HepG2 (cell line): Measurements from ENCODE around the gene DDX24. TPM values are rescaled to one million over a fixed set of nuclear protein-coding genes. Genes with fewer than 3 reads are reported as not detected.

Experiments
- ATAC-seq: fragments of 200-7000 bp; cut with Tn5 transposase; 3 replicates; pipeline ENCODE4 v1.9.1; 2020; ENCODE audit warnings: mild to moderate bottlenecking, moderate library complexity
- BruUV-seq: library from RNA; stranded (reverse); fragments of 400-500 nt; replicated peaks from 2 replicates; lab custom pipeline; 2021; lab: Mats Ljungman, UMichigan
- CTCF ChIA-PET: fragments of 300-600 bp; formaldehyde crosslinking; extraction: SDS; loops from one replicate; lab custom pipeline; 2021; ENCODE audit warnings: low total read pairs, inconsistent platforms, low intra/inter-chr PET ratio; lab: Yijun Ruan, JAX
- POLR2A ChIA-PET: fragments of 350-600 bp; sonication (Branson Sonifier 250); formaldehyde crosslinking; loops from one replicate; lab custom pipeline; 2020; ENCODE audit warnings: antibody characterized with exemption, inconsistent platforms; lab: Yijun Ruan, JAX
- DNase-seq: peaks from one replicate; pipeline ENCODE4 v3.0.0-alpha.2; 2015; ENCODE audit warnings: low spot score
- FAIRE-seq: peaks from 3 replicates; lab custom pipeline; 2011; peaks lifted over from hg19 to GRCh38; lab: Jason Lieb, UNC
- H2AFZ ChIP-seq: one replicate; pipeline ENCODE4 v1.6.1; 2011; ENCODE audit warnings: low read length, inconsistent platforms
- H3K27ac ChIP-seq: fragments of 300-600 bp; 3 replicates; pipeline ENCODE4 v1.8.0; 2011; ENCODE audit warnings: mixed run types, mild to moderate bottlenecking, mixed read lengths, low read length, inconsistent platforms; ENCODE audit not compliant: insufficient read depth; ENCODE audit errors: extremely low read length
- H3K27me3 ChIP-seq, 2 experiments: fragments of 200-600 bp in 1 of 2; 2 replicates in 1 of 2; 3 replicates in 1 of 2; pipeline versions ENCODE4 v1.6.0 to v1.8.0; 2011; ENCODE audit warnings: low read length in 2 of 2, mild to moderate bottlenecking in 2 of 2, moderate library complexity in 2 of 2, inconsistent platforms in 1 of 2; ENCODE audit not compliant: insufficient read depth in 2 of 2, control insufficient read depth in 1 of 2
- H3K36me3 ChIP-seq, 2 experiments: fragments of 200-600 bp in 1 of 2; replicated peaks in 1 of 2; 2 replicates in 1 of 2; 3 replicates in 1 of 2; pipeline versions ENCODE4 v1.5.1 to v1.8.0; 2011; ENCODE audit warnings: low read length in 2 of 2, inconsistent platforms in 1 of 2; ENCODE audit not compliant: insufficient read depth in 2 of 2, control insufficient read depth in 1 of 2
- H3K4me1 ChIP-seq: 2 replicates; pipeline ENCODE4 v1.5.1; 2012; ENCODE audit warnings: low read length, inconsistent platforms; ENCODE audit not compliant: insufficient read depth
- H3K4me2 ChIP-seq: 2 replicates; pipeline ENCODE4 v1.6.0; 2011; ENCODE audit warnings: low read depth, low read length, inconsistent platforms
- H3K4me3 ChIP-seq, 3 experiments: fragments of 200-600 bp in 1 of 3; sonication (generic), shearing (Covaris generic) in 1 of 3; replicated peaks in 1 of 3; 2 replicates each; pipeline ENCODE4 v1.5.1; 2011 to 2016; ENCODE audit warnings: low read length in 3 of 3, inconsistent platforms in 2 of 3, low read depth in 2 of 3, mild to moderate bottlenecking in 2 of 3, control low read depth in 1 of 3, mixed read lengths in 1 of 3; ENCODE audit not compliant: insufficient read depth in 1 of 3
- H3K79me2 ChIP-seq: one replicate; pipeline ENCODE4 v1.6.1; 2011; ENCODE audit warnings: low read length, inconsistent platforms; ENCODE audit not compliant: insufficient read depth
- H3K9ac ChIP-seq: 2 replicates; pipeline ENCODE4 v1.6.0; 2011; ENCODE audit warnings: mild to moderate bottlenecking, low read depth, low read length, inconsistent platforms; ENCODE audit not compliant: insufficient read depth
- H3K9me3 ChIP-seq: 2 replicates; pipeline ENCODE4 v1.5.1; 2012; ENCODE audit warnings: mild to moderate bottlenecking, low read length
- H4K20me1 ChIP-seq: 2 replicates; pipeline ENCODE4 v1.6.0; 2011; ENCODE audit warnings: inconsistent platforms, mild to moderate bottlenecking, low read length, moderate library complexity; ENCODE audit not compliant: insufficient read depth
- ERF ChIP-seq: IDR thresholded peaks from 2 replicates; pipeline ENCODE4 v1.6.1; 2018; ENCODE audit warnings: missing biosample characterization, missing genetic modification reagents
- FOXK2 ChIP-seq: fragments of 450-650 bp; IDR thresholded peaks from 2 replicates; pipeline ENCODE4 v1.6.1; 2016
- GLI4 ChIP-seq: sonication (generic); formaldehyde crosslinking; IDR thresholded peaks from 2 replicates; pipeline ENCODE4 v1.5.1; 2020; ENCODE audit warnings: missing genetic modification reagents, mild to moderate bottlenecking, moderate library complexity, borderline replicate concordance
- HNF4G ChIP-seq, 2 experiments: sonication (generic) in 1 of 2; formaldehyde crosslinking in 1 of 2; IDR thresholded peaks; 2 replicates each; pipeline versions ENCODE4 v1.4.0 to v1.6.1; 2011 to 2020; ENCODE audit warnings: borderline replicate concordance in 2 of 2, low read depth in 2 of 2, mild to moderate bottlenecking in 2 of 2, low read length in 1 of 2, missing genetic modification reagents in 1 of 2, moderate library complexity in 1 of 2
- MBNL3 ChIP-seq: fragments of 250-450 bp; sonication (Bioruptor Pico); conservative IDR thresholded peaks from 2 replicates; pipeline ENCODE4 v1.8.0; 2022; ENCODE audit warnings: mild to moderate bottlenecking, inconsistent platforms
- NCOR1 ChIP-seq: fragments of 200-600 bp; sonication (generic); IDR thresholded peaks from 2 replicates; pipeline ENCODE4 v1.7.0; 2017; ENCODE audit warnings: antibody characterized with exemption, low read length, borderline replicate concordance
- PRPF4 ChIP-seq: fragments of 200-400 bp; formaldehyde crosslinking; IDR thresholded peaks from 2 replicates; pipeline ENCODE4 v1.6.1; 2016; ENCODE audit warnings: low read length, low read depth; ENCODE audit not compliant: poor library complexity, severe bottlenecking
- RXRB ChIP-seq: IDR thresholded peaks from 2 replicates; pipeline ENCODE4 v1.6.1; 2016; ENCODE audit warnings: borderline replicate concordance, missing genetic modification reagents, missing compliant biosample characterization
- SOX5 ChIP-seq: IDR thresholded peaks from 2 replicates; pipeline ENCODE4 v1.6.1; 2016; ENCODE audit warnings: borderline replicate concordance
- SOX6 ChIP-seq, 2 experiments: fragments of 450-650 bp in 1 of 2; sonication (generic) in 1 of 2; formaldehyde crosslinking in 1 of 2; IDR thresholded peaks; 2 replicates each; pipeline versions ENCODE4 v1.4.0 to v1.6.1; 2017 to 2020; ENCODE audit warnings: antibody characterized with exemption in 1 of 2, mild to moderate bottlenecking in 1 of 2, missing genetic modification reagents in 1 of 2
- ZMYM3 ChIP-seq: sonication (generic); formaldehyde crosslinking; IDR thresholded peaks from 2 replicates; pipeline ENCODE4 v1.5.1; 2020; ENCODE audit warnings: mild to moderate bottlenecking, missing genetic modification reagents
- ZNF644 ChIP-seq: IDR thresholded peaks from 2 replicates; pipeline ENCODE4 v1.6.1; 2016; ENCODE audit warnings: low read depth
- WGBS: methylation state at CpG from one replicate; pipeline ENCODE4 v1.1.6; 2017; ENCODE audit warnings: low lambda C conversion rate; 5-methylcytosine and 5-hydroxymethylcytosine counted together
- in situ Hi-C: cut with HindIII; loops from 2 replicates; pipeline ENCODE4 v1.10.0; 2017; ENCODE audit warnings: low pct_unique_long_range_greater_than_20kb; ENCODE audit not compliant: extremely low pct_ligation_motif_present
- intact Hi-C: fragments of 100-400 bp; cut with micrococcal nuclease; formaldehyde crosslinking; loops from one replicate; pipeline ENCODE4 v1.10.0; 2022; ENCODE audit not compliant: unreplicated experiment
- polyA plus RNA-seq, 8 experiments: library from polyadenylated mRNA; depleted of rRNA in 3 of 8; stranded (reverse) in 7 of 8; unstranded in 1 of 8; fragments of >200 nt; fragmentation: Illumina TruSeq in 4 of 8; extraction: Trizol in 4 of 8; gene quantifications; 2 replicates each; pipeline versions ENCODE4 v1.2.1 to v1.2.3, GENCODE V29; 2011 to 2016; ENCODE audit warnings: low read depth in 4 of 8, missing spikeins in 1 of 8, mixed read lengths in 1 of 8; ENCODE audit not compliant: insufficient read depth in 1 of 8
- total RNA-seq, 5 experiments: library from RNA; depleted of rRNA; stranded (reverse); fragments of >200 nt; fragmentation: Illumina TruSeq; extraction: Trizol; gene quantifications; 2 replicates each; pipeline ENCODE4 v1.2.3, GENCODE V29; 2016; ENCODE audit warnings: low read depth in 1 of 5
- TF ChIP-seq, protein P1 (sequence below): sonication (generic); formaldehyde crosslinking; IDR thresholded peaks from 2 replicates; pipeline ENCODE4 v1.5.0; 2020; ENCODE audit warnings: mild to moderate bottlenecking, missing genetic modification reagents, moderate library complexity
- TF ChIP-seq, protein P2 (sequence below): IDR thresholded peaks from 2 replicates; pipeline ENCODE4 v1.6.1; 2012; ENCODE audit warnings: low read depth, low read length, improper control_type of control experiment
- TF ChIP-seq, protein P3 (sequence below), 2 experiments: sonication (generic) in 1 of 2; formaldehyde crosslinking in 1 of 2; IDR thresholded peaks; 2 replicates each; pipeline versions ENCODE4 v1.4.0 to v1.6.1; 2018 to 2020; ENCODE audit warnings: missing genetic modification reagents in 2 of 2, borderline replicate concordance in 1 of 2, low read depth in 1 of 2, mild to moderate bottlenecking in 1 of 2, missing biosample characterization in 1 of 2

Gene DDX24
- total and polyA plus RNA-seq, 2 of the 13 experiments (the other 11 are each of a cell fraction or from before 2014, with no cell fraction given), result 67.3 to 149 TPM

DNA sequence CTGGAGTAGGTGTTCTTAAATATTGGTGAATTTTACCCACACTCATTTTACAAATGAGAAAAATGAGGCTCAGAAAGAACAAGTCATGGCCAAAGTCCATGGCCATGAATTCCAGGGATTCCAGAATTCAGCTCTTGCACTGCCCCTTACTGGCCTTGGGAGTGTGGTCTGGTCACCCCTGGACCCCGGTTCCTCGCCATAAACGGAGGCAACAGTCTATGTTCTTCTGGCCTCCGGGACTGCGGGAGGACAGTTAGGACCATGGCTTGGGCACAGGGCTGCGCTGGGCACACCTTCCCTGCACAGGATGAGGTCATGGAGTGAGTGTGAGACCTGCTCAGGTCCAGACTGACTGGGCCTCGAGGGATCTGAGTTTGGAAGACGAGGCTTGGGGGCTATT is 77.0 kb downstream of the DDX24 start:
- 0% methylated on average over 4 of the region's 8 CpGs for WGBS
- no peaks in the 10 kb centered on the region for H3K79me2 ChIP-seq
- H3K27me3 ChIP-seq, result peaks cover 0 to 8% of the 10 kb centered on the region in 2 experiments; a peak in 2 of 5 replicates
- peak overlapping the region; percentile 87 for H3K4me2 ChIP-seq
- H2AFZ ChIP-seq, result no peak overlapping the region
- peak overlapping the region; percentile 21; the same call in 1 of the 2 replicates for H3K9ac ChIP-seq
- in situ Hi-C loops, result loop anchor here (5.0 kb wide), 1 partner anchor 62 kb away; no protein-coding TSS in a partner anchor
- BruUV-seq, result no TSS peak
- ATAC-seq (peak; percentile 75), FAIRE-seq (peak; percentile 87), DNase-seq (peak; percentile 77)
- H3K27ac ChIP-seq, result peak overlapping the region; percentile 53
- H3K9me3 ChIP-seq, result no peaks in the 10 kb centered on the region
- CTCF ChIA-PET, result interaction anchor here (1.4 kb wide), 1 partner anchor 50 kb away, joined by 3 read pairs; no protein-coding TSS in a partner anchor
- POLR2A ChIA-PET, result interaction anchor here (0.7 to 2.8 kb wide), 8 partner anchors 13 to 64 kb away, joined by 3 to 15 read pairs (median 6); partner anchors contain the start of gene OTUB2
- peak overlapping the region in 2 of 3 experiments; percentile 18 to 62; a peak in 3 of 6 replicates for H3K4me3 ChIP-seq
- no peaks in the 10 kb centered on the region for H4K20me1 ChIP-seq
- H3K36me3 ChIP-seq, result no peaks in the 10 kb centered on the region
- peaks cover 52% of the 10 kb centered on the region for H3K4me1 ChIP-seq
- intact Hi-C loops, result loop anchor here (2.0 kb wide), 1 partner anchor 57 kb away; no protein-coding TSS in a partner anchor
- TF ChIP-seq, protein P1, sequence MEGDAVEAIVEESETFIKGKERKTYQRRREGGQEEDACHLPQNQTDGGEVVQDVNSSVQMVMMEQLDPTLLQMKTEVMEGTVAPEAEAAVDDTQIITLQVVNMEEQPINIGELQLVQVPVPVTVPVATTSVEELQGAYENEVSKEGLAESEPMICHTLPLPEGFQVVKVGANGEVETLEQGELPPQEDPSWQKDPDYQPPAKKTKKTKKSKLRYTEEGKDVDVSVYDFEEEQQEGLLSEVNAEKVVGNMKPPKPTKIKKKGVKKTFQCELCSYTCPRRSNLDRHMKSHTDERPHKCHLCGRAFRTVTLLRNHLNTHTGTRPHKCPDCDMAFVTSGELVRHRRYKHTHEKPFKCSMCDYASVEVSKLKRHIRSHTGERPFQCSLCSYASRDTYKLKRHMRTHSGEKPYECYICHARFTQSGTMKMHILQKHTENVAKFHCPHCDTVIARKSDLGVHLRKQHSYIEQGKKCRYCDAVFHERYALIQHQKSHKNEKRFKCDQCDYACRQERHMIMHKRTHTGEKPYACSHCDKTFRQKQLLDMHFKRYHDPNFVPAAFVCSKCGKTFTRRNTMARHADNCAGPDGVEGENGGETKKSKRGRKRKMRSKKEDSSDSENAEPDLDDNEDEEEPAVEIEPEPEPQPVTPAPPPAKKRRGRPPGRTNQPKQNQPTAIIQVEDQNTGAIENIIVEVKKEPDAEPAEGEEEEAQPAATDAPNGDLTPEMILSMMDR (CRISPR knock-in tag), result peak; percentile 58
- TF ChIP-seq ZMYM3, result peak; percentile 14; the same call in 1 of the 2 replicates
- TF ChIP-seq, protein P2, sequence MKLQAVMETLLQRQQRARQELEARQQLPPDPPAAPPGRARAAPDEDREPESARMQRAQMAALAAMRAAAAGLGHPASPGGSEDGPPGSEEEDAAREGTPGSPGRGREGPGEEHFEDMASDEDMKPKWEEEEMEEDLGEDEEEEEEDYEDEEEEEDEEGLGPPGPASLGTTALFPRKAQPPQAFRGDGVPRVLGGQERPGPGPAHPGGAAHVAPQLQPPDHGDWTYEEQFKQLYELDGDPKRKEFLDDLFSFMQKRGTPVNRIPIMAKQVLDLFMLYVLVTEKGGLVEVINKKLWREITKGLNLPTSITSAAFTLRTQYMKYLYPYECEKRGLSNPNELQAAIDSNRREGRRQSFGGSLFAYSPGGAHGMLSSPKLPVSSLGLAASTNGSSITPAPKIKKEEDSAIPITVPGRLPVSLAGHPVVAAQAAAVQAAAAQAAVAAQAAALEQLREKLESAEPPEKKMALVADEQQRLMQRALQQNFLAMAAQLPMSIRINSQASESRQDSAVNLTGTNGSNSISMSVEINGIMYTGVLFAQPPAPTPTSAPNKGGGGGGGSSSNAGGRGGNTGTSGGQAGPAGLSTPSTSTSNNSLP, result 0 out of 2 replicates have a peak, but pooled peaks have one; percentile 31
- TF ChIP-seq RXRB, result peak; percentile 27; the same call in 1 of the 2 replicates
- TF ChIP-seq MBNL3 (CRISPR knock-in tag), result no peak
- TF ChIP-seq SOX6 (IDR thresholded peaks at IDR 0.05), result no peak
- TF ChIP-seq SOX6 (CRISPR knock-in tag; IDR thresholded peaks at IDR 0.05), result peak; percentile 38; the same call in 1 of the 2 replicates
- peak; percentile 8; the same call in 1 of the 2 replicates for TF ChIP-seq SOX5 (CRISPR knock-in tag)
- no peak for TF ChIP-seq FOXK2
- peak; percentile 27; the same call in 1 of the 2 replicates for TF ChIP-seq NCOR1
- peak; percentile 84; the same call in 1 of the 2 replicates for TF ChIP-seq HNF4G (IDR thresholded peaks at IDR 0.05; ENCODE audit: borderline replicate concordance, low read depth, low read length)
- TF ChIP-seq HNF4G (CRISPR knock-in tag; IDR thresholded peaks at IDR 0.05; ENCODE audit: borderline replicate concordance, low read depth), result peak; percentile 49; the same call in 1 of the 2 replicates
- no peak for TF ChIP-seq PRPF4
- TF ChIP-seq GLI4 (CRISPR knock-in tag), result 0 out of 2 replicates have a peak, but pooled peaks have one; percentile 34
- TF ChIP-seq, protein P3, sequence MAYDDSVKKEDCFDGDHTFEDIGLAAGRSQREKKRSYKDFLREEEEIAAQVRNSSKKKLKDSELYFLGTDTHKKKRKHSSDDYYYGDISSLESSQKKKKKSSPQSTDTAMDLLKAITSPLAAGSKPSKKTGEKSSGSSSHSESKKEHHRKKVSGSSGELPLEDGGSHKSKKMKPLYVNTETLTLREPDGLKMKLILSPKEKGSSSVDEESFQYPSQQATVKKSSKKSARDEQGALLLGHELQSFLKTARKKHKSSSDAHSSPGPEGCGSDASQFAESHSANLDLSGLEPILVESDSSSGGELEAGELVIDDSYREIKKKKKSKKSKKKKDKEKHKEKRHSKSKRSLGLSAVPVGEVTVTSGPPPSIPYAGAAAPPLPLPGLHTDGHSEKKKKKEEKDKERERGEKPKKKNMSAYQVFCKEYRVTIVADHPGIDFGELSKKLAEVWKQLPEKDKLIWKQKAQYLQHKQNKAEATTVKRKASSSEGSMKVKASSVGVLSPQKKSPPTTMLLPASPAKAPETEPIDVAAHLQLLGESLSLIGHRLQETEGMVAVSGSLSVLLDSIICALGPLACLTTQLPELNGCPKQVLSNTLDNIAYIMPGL (CRISPR knock-in tag; IDR thresholded peaks at IDR 0.05; ENCODE audit: borderline replicate concordance in 1 of 2, low read depth in 1 of 2), result no peak
- TF ChIP-seq ERF (CRISPR knock-in tag), result 0 out of 2 replicates have a peak, but pooled peaks have one; percentile 15
- TF ChIP-seq ZNF644 (CRISPR knock-in tag), result peak; percentile 45; the same call in 1 of the 2 replicates
